ENCODE results near the gene ABHD12B.
A peak's percentile ranks its signal among the peaks of the same experiment; 100 is the strongest.
"Not testable (repeated sequence)": the region's sequence is repeated elsewhere in the genome, so short reads cannot be mapped to it uniquely, and the experiment has no call there.

Gene ABHD12B

GRCh38 chr14:50937800-50938199 lies 65.9 kb downstream of the ABHD12B start:
- Histone ChIP-seq H3K36me3 (replicated peaks in 1 of 2; ENCODE audit: control insufficient read depth in 2 of 2, insufficient read depth in 2 of 2, low read length in 2 of 2) (peaks cover 0 to 5% of the 10 kb centered on the region in 2 donors), H3K18ac (ENCODE audit: low read length) (no peak overlapping the region), H3K4me3 (ENCODE audit: low read length in 2 of 2) (no peak overlapping the region), H3K27ac (replicated peaks; ENCODE audit: low read length) (no peak overlapping the region), H3K9me3 (replicated peaks in 1 of 2; ENCODE audit: control insufficient read depth in 2 of 2, insufficient read depth in 1 of 2, low read depth in 1 of 2, low read length in 2 of 2) (no peaks in the 10 kb centered on the region), H2AFZ (ENCODE audit: low read length) (no peak overlapping the region), H3K4me1 (ENCODE audit: control insufficient read depth in 2 of 2, insufficient read depth in 1 of 2, low read depth in 1 of 2, low read length in 2 of 2) (no peaks in the 10 kb centered on the region), H4K8ac (ENCODE audit: low read depth, low read length) (no peak overlapping the region), H2BK15ac (ENCODE audit: low read length) (no peak overlapping the region), H4K91ac (ENCODE audit: low read depth, low read length, poor library complexity) (no peak overlapping the region), H3K27me3 (ENCODE audit: control insufficient read depth in 3 of 3, insufficient read depth in 3 of 3, low read depth in 1 of 3, low read length in 3 of 3) (no peaks in the 10 kb centered on the region), H3K23ac (ENCODE audit: low read depth, low read length, poor library complexity) (no peak overlapping the region), H3K79me1 (ENCODE audit: low read depth, low read length) (no peaks in the 10 kb centered on the region), H2BK12ac (ENCODE audit: low read length) (no peak overlapping the region), H2BK5ac (ENCODE audit: low read length) (no peak overlapping the region), H2AK5ac (ENCODE audit: low read depth, low read length) (no peak overlapping the region), H2BK120ac (ENCODE audit: low read depth, low read length) (no peak overlapping the region), H3K14ac (ENCODE audit: low read length) (no peak overlapping the region), H3K4ac (ENCODE audit: low read length) (no peak overlapping the region), H3K9ac (ENCODE audit: low read depth, low read length, poor library complexity) (no peak overlapping the region), H3K4me2 (ENCODE audit: insufficient read depth, low read length, poor library complexity, severe bottlenecking) (no peak overlapping the region)
- no peak for DNase-seq (ENCODE audit: low spot score)
- no CpG with 5 or more reads among the region's 4 CpGs for WGBS, 2 donors (ENCODE audit: extremely low coverage in 2 of 2, insufficient read length in 2 of 2, insufficient replicate concordance in 1 of 2)

DNA sequence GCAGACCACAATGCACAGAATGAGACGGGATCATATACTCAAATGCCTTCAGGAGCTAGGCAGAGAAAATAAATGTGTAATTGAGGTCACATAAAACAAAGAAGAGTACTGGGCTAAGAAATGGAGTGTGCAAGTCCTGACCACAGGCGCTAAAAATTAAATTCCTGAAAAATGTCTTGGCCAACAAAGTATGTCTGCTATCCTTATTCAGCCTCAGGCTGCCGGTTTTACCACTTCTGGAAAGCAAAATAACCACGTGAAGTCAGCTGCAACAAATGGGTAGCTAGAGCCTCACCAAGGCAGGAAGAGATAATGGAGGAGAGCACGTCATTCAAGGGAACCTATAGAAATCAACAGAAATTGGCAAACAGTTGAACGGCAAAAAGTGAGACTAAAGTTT lies 69.3 kb downstream of the ABHD12B start:
- Histone ChIP-seq H2BK15ac (ENCODE audit: low read length) (no peak overlapping the region), H3K23ac (ENCODE audit: low read depth, low read length, poor library complexity) (no peak overlapping the region), H3K27ac (replicated peaks; ENCODE audit: low read length) (no peak overlapping the region), H3K4me2 (ENCODE audit: insufficient read depth, low read length, poor library complexity, severe bottlenecking) (no peak overlapping the region), H4K8ac (ENCODE audit: low read depth, low read length) (no peak overlapping the region), H4K91ac (ENCODE audit: low read depth, low read length, poor library complexity) (no peak overlapping the region), H3K9ac (ENCODE audit: low read depth, low read length, poor library complexity) (no peak overlapping the region), H3K4me3 (ENCODE audit: low read length in 2 of 2) (no peak overlapping the region), H2AK5ac (ENCODE audit: low read depth, low read length) (no peak overlapping the region), H2BK12ac (ENCODE audit: low read length) (no peak overlapping the region), H3K14ac (ENCODE audit: low read length) (no peak overlapping the region), H3K36me3 (replicated peaks in 1 of 2; ENCODE audit: control insufficient read depth in 2 of 2, insufficient read depth in 2 of 2, low read length in 2 of 2) (no peaks in the 10 kb centered on the region), H2BK5ac (ENCODE audit: low read length) (no peak overlapping the region), H3K4me1 (ENCODE audit: control insufficient read depth in 2 of 2, insufficient read depth in 1 of 2, low read depth in 1 of 2, low read length in 2 of 2) (peaks cover 2 to 3% of the 10 kb centered on the region in 2 donors), H2AFZ (ENCODE audit: low read length) (no peak overlapping the region), H3K4ac (ENCODE audit: low read length) (no peak overlapping the region), H3K27me3 (ENCODE audit: control insufficient read depth in 3 of 3, insufficient read depth in 3 of 3, low read depth in 1 of 3, low read length in 3 of 3) (no peaks in the 10 kb centered on the region), H3K18ac (ENCODE audit: low read length) (no peak overlapping the region), H3K9me3 (replicated peaks in 1 of 2; ENCODE audit: control insufficient read depth in 2 of 2, insufficient read depth in 1 of 2, low read depth in 1 of 2, low read length in 2 of 2) (no peaks in the 10 kb centered on the region), H3K79me1 (ENCODE audit: low read depth, low read length) (no peaks in the 10 kb centered on the region), H2BK120ac (ENCODE audit: low read depth, low read length) (no peak overlapping the region)
- DNase-seq (ENCODE audit: low spot score), result no peak
- WGBS, 2 donors (ENCODE audit: extremely low coverage in 2 of 2, insufficient read length in 2 of 2, insufficient replicate concordance in 1 of 2), result no CpG with 5 or more reads among the region's 6 CpGs

- no CpG with 5 or more reads among the region's 8 CpGs for WGBS, 2 donors (ENCODE audit: extremely low coverage in 2 of 2, insufficient read length in 2 of 2, insufficient replicate concordance in 1 of 2)
- not testable (repeated sequence) for H3K27ac ChIP-seq (replicated peaks; ENCODE audit: low read length)
Measured at GRCh38 chr14:50941638-50942037, 69.8 kb downstream of the ABHD12B start.

DNA sequence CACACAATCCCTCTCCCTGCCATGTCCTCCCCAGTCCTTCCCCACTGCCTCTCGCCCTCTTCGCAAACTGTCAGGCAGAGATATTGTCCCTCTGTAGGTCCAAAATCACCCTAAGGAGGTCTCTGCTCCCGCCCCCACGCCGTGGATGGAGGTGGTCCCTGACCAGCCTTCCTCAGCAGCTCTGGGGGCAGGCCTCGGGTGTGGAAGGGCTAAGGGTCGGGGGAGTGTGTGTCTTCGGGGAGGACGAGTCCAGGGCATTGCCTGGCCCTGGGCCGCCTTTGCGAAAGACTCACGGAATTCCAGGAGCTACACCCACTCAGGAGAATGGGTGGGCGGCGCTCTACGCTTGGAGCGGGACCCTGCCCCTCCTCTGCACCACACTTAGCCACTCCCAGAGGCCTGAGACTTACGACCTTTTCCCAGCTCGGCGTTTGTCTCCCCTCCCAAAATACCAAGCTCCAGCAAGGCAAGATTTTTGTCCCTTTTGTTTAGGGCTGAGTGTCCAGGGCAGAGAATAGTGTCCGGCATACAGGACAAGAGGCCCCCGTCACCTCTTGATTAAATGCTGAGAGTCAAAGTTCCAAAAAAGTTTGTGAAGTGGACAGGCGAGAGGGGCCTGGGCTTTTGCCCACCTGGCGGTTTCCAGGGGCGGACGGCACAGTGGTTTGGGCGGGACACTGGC lies 71.5 kb downstream of the ABHD12B start:
- peak overlapping the region; percentile 97 for H3K9ac ChIP-seq (ENCODE audit: low read depth, low read length, poor library complexity)
- peak overlapping the region; percentile 98 for H2AFZ ChIP-seq (ENCODE audit: low read length)
- no peak overlapping the region for H3K4ac ChIP-seq (ENCODE audit: low read length)
- H3K27ac ChIP-seq (replicated peaks; ENCODE audit: low read length), result peak overlapping the region; percentile 64
- peak overlapping the region; percentile 31 for H3K14ac ChIP-seq (ENCODE audit: low read length)
- H2BK5ac ChIP-seq (ENCODE audit: low read length), result peak overlapping the region; percentile 84
- H3K4me1 ChIP-seq (ENCODE audit: control insufficient read depth in 2 of 2, insufficient read depth in 1 of 2, low read depth in 1 of 2, low read length in 2 of 2), result peaks cover 2 to 3% of the 10 kb centered on the region in 2 donors
- peak overlapping the region; percentile 79 for H3K4me2 ChIP-seq (ENCODE audit: insufficient read depth, low read length, poor library complexity, severe bottlenecking)
- no peak overlapping the region for H2AK5ac ChIP-seq (ENCODE audit: low read depth, low read length)
- peak overlapping the region; percentile 70 to 91 for H3K4me3 ChIP-seq (ENCODE audit: low read length in 2 of 2)
- peak overlapping the region; percentile 94 for H2BK15ac ChIP-seq (ENCODE audit: low read length)
- H3K27me3 ChIP-seq (ENCODE audit: control insufficient read depth in 3 of 3, insufficient read depth in 3 of 3, low read depth in 1 of 3, low read length in 3 of 3), result no peaks in the 10 kb centered on the region
- peak overlapping the region; percentile 79 for H2BK12ac ChIP-seq (ENCODE audit: low read length)
- no peak overlapping the region for H4K8ac ChIP-seq (ENCODE audit: low read depth, low read length)
- H3K9me3 ChIP-seq (replicated peaks in 1 of 2; ENCODE audit: control insufficient read depth in 2 of 2, insufficient read depth in 1 of 2, low read depth in 1 of 2, low read length in 2 of 2), result peaks cover 0 to 5% of the 10 kb centered on the region in 2 donors
- no peak overlapping the region for H4K91ac ChIP-seq (ENCODE audit: low read depth, low read length, poor library complexity)
- peak overlapping the region; percentile 96 for H3K23ac ChIP-seq (ENCODE audit: low read depth, low read length, poor library complexity)
- peak overlapping the region; percentile 98 for H3K18ac ChIP-seq (ENCODE audit: low read length)
- peak; percentile 63 for DNase-seq (ENCODE audit: low spot score)
- H3K36me3 ChIP-seq (replicated peaks in 1 of 2; ENCODE audit: control insufficient read depth in 2 of 2, insufficient read depth in 2 of 2, low read length in 2 of 2), result no peaks in the 10 kb centered on the region
- no CpG with 5 or more reads among the region's 26 CpGs for WGBS, 2 donors (ENCODE audit: extremely low coverage in 2 of 2, insufficient read length in 2 of 2, insufficient replicate concordance in 1 of 2)
- H3K79me1 ChIP-seq (ENCODE audit: low read depth, low read length), result no peaks in the 10 kb centered on the region
- H2BK120ac ChIP-seq (ENCODE audit: low read depth, low read length), result peak overlapping the region; percentile 88

More at GRCh38 chr14:50941638-50942037, 69.8 kb downstream of the ABHD12B start:
- H3K4me3 ChIP-seq (ENCODE audit: low read length in 2 of 2); H3K4me2 ChIP-seq (ENCODE audit: insufficient read depth, low read length, poor library complexity, severe bottlenecking); H3K4me1 ChIP-seq (ENCODE audit: control insufficient read depth in 2 of 2, insufficient read depth in 1 of 2, low read depth in 1 of 2, low read length in 2 of 2); H2AK5ac ChIP-seq (ENCODE audit: low read depth, low read length); H2BK15ac ChIP-seq (ENCODE audit: low read length); DNase-seq (ENCODE audit: low spot score); H4K91ac ChIP-seq (ENCODE audit: low read depth, low read length, poor library complexity); H2BK12ac ChIP-seq (ENCODE audit: low read length); H3K4ac ChIP-seq (ENCODE audit: low read length); H2BK5ac ChIP-seq (ENCODE audit: low read length); H3K18ac ChIP-seq (ENCODE audit: low read length); H3K23ac ChIP-seq (ENCODE audit: low read depth, low read length, poor library complexity); H3K79me1 ChIP-seq (ENCODE audit: low read depth, low read length); H2BK120ac ChIP-seq (ENCODE audit: low read depth, low read length); H3K27me3 ChIP-seq (ENCODE audit: control insufficient read depth in 3 of 3, insufficient read depth in 3 of 3, low read depth in 1 of 3, low read length in 3 of 3); H4K8ac ChIP-seq (ENCODE audit: low read depth, low read length); H3K9me3 ChIP-seq (replicated peaks in 1 of 2; ENCODE audit: control insufficient read depth in 2 of 2, insufficient read depth in 1 of 2, low read depth in 1 of 2, low read length in 2 of 2); H3K9ac ChIP-seq (ENCODE audit: low read depth, low read length, poor library complexity); H3K14ac ChIP-seq (ENCODE audit: low read length); H2AFZ ChIP-seq (ENCODE audit: low read length); H3K36me3 ChIP-seq (replicated peaks in 1 of 2; ENCODE audit: control insufficient read depth in 2 of 2, insufficient read depth in 2 of 2, low read length in 2 of 2): not testable (repeated sequence)

Data from neuronal stem cell (in vitro differentiated cells).